B cell (primary cell): Measurements from ENCODE around the gene PTPN13. TPM values are rescaled to one million over a fixed set of nuclear protein-coding genes. Genes with fewer than 3 reads are reported as not detected.

Experiments
- ATAC-seq: fragments of 200-7000 bp; cut with Tn5 transposase; one replicate; pipeline ENCODE4 v1.10.0; 2021; ENCODE audit warnings: low read depth, mild to moderate bottlenecking, moderate number of reproducible peaks, moderate library complexity
- CTCF ChIA-PET: fragments of 350-600 bp; sonication (Branson Sonifier 250); formaldehyde crosslinking; loops from one replicate; lab custom pipeline; 2021; ENCODE audit warnings: antibody characterized with exemption, inconsistent platforms; lab: Charles Lee
- POLR2A ChIA-PET: fragments of 350-600 bp; sonication (Branson Sonifier 250); formaldehyde crosslinking; loops from one replicate; lab custom pipeline; 2021; ENCODE audit warnings: antibody characterized with exemption; lab: Charles Lee
- DNase-seq: peaks from one replicate; pipeline ENCODE4 v3.0.0; 2013
- H2AFZ ChIP-seq: 2 replicates; pipeline ENCODE4 v1.6.1; 2012; ENCODE audit warnings: mild to moderate bottlenecking, low read depth, low read length; ENCODE audit not compliant: insufficient read depth, poor library complexity, severe bottlenecking
- H3K27ac ChIP-seq, 2 donors: 1 replicate in 1 of 2; 2 replicates in 1 of 2; pipeline ENCODE4 v1.5.1; 2012 to 2013; ENCODE audit warnings: low read length in 2 of 2, mild to moderate bottlenecking in 2 of 2, moderate library complexity in 1 of 2
- H3K27me3 ChIP-seq, 4 experiments: fragments of 200-600 bp in 1 of 4; sonication (generic) in 1 of 4; replicated peaks in 1 of 4; 1 replicate in 2 of 4; 2 replicates in 2 of 4; pipeline versions ENCODE4 v1.6.1 to v1.7.0; 2013 to 2016; ENCODE audit warnings: low read length in 3 of 4, mild to moderate bottlenecking in 2 of 4, mixed read lengths in 1 of 4, moderate library complexity in 1 of 4; ENCODE audit not compliant: insufficient read depth in 4 of 4, control insufficient read depth in 3 of 4; ENCODE audit errors: control extremely low read depth in 1 of 4
- H3K36me3 ChIP-seq, 2 experiments: replicated peaks in 1 of 2; 1 replicate in 1 of 2; 2 replicates in 1 of 2; pipeline versions ENCODE4 v1.6.1 to v1.7.1; 2013; ENCODE audit warnings: low read length in 1 of 2; ENCODE audit not compliant: insufficient read depth in 2 of 2, control insufficient read depth in 1 of 2; ENCODE audit errors: control extremely low read depth in 1 of 2, extremely low read depth in 1 of 2
- H3K4me1 ChIP-seq, 2 donors: fragments of 200-600 bp in 1 of 2; sonication (generic) in 1 of 2; 1 replicate in 1 of 2; 2 replicates in 1 of 2; pipeline versions ENCODE4 v1.5.1 to v1.6.1; 2013 to 2017; ENCODE audit warnings: low read length in 2 of 2; ENCODE audit not compliant: control insufficient read depth in 2 of 2, insufficient read depth in 2 of 2
- H3K4me2 ChIP-seq: replicated peaks from 2 replicates; pipeline ENCODE3; 2012; ENCODE audit warnings: mild to moderate bottlenecking, low read depth, low read length; ENCODE audit not compliant: poor library complexity, severe bottlenecking
- H3K4me3 ChIP-seq, 5 experiments: fragments of 200-600 bp in 1 of 5; sonication (generic) in 1 of 5; 1 replicate in 3 of 5; 2 replicates in 2 of 5; pipeline versions ENCODE4 v1.5.1 to v1.7.0; 2011 to 2016; ENCODE audit warnings: low read length in 4 of 5, mild to moderate bottlenecking in 4 of 5, low read depth in 2 of 5, control low read depth in 1 of 5, moderate library complexity in 1 of 5; ENCODE audit not compliant: insufficient read depth in 1 of 5; ENCODE audit errors: control extremely low read depth in 1 of 5, extremely low read depth in 1 of 5
- H3K79me2 ChIP-seq: fragments of 200-600 bp; sonication (generic); one replicate; pipeline ENCODE4 v1.6.0; 2016; ENCODE audit warnings: low read length; ENCODE audit not compliant: control insufficient read depth, insufficient read depth
- H3K9ac ChIP-seq: fragments of 200-600 bp; sonication (generic); 2 replicates; pipeline ENCODE4 v1.6.1; 2017; ENCODE audit warnings: mild to moderate bottlenecking, low read length, moderate library complexity
- H3K9me3 ChIP-seq, 3 donors: one replicate each; pipeline versions ENCODE4 v1.6.1 to v1.7.1; 2013; ENCODE audit warnings: low read length in 2 of 3; ENCODE audit not compliant: control insufficient read depth in 2 of 3, insufficient read depth in 1 of 3; ENCODE audit errors: control extremely low read depth in 1 of 3
- H4K20me1 ChIP-seq: 2 replicates; pipeline ENCODE4 v1.6.0; 2012; ENCODE audit warnings: mild to moderate bottlenecking, low read length; ENCODE audit not compliant: insufficient read depth, control insufficient read depth, poor library complexity, severe bottlenecking
- H3K27ac Mint-ChIP-seq: one replicate; pipeline ENCODE4 v1.8.0; 2021; ENCODE audit warnings: mixed read lengths
- H3K27me3 Mint-ChIP-seq: one replicate; pipeline ENCODE4 v1.8.0; 2021; ENCODE audit warnings: mixed read lengths
- H3K4me1 Mint-ChIP-seq: one replicate; pipeline ENCODE4 v1.8.0; 2021; ENCODE audit warnings: mixed read lengths
- H3K4me3 Mint-ChIP-seq: one replicate; pipeline ENCODE4 v1.8.0; 2021; ENCODE audit warnings: mixed read lengths
- H3K9me3 Mint-ChIP-seq: one replicate; pipeline ENCODE4 v1.8.0; 2022; ENCODE audit warnings: mixed read lengths; ENCODE audit not compliant: insufficient read depth
- EZH2 ChIP-seq: IDR thresholded peaks from 2 replicates; pipeline ENCODE4 v1.6.1; 2012; ENCODE audit warnings: borderline replicate concordance, low read depth, mild to moderate bottlenecking, moderate library complexity, low read length; ENCODE audit not compliant: insufficient read depth, poor library complexity, severe bottlenecking
- WGBS: methylation state at CpG from one replicate; pipeline ENCODE4 v1.1.5; 2013; ENCODE audit warnings: missing lambda C conversion rate; ENCODE audit not compliant: insufficient coverage; 5-methylcytosine and 5-hydroxymethylcytosine counted together
- intact Hi-C: fragments of 100-400 bp; cut with micrococcal nuclease; formaldehyde crosslinking; loops from one replicate; pipeline ENCODE4 v1.10.0; 2022
- polyA plus RNA-seq: library from polyadenylated mRNA; depleted of rRNA; stranded (reverse); fragments of >200 nt; gene quantifications from 2 replicates; pipeline ENCODE4 v1.2.3, GENCODE V29; 2012
- total RNA-seq, 2 donors: library from RNA; stranded (reverse); fragments of 120-200 nt in 1 of 2; gene quantifications; 1 replicate in 1 of 2; 2 replicates in 1 of 2; pipeline versions ENCODE4 v1.2.3 to v1.2.4, GENCODE V29; 2013 to 2022
- TF ChIP-seq, protein P1 (sequence below): fragments of 200-600 bp; IDR thresholded peaks from one replicate; pipeline ENCODE4 v1.8.0; 2022; ENCODE audit warnings: antibody characterized with exemption, mild to moderate bottlenecking

The PTPN13 gene
- total and polyA plus RNA-seq, 2 donors (not counting 1 experiment from before 2014, with no cell fraction given): 0.91 TPM; not detected in 1

- Mint-ChIP-seq H3K9me3 (no peaks in the 10 kb centered on the region), H3K4me1 (no peaks in the 10 kb centered on the region), H3K27ac (no peak overlapping the region), H3K4me3 (no peak overlapping the region), H3K27me3 (no peaks in the 10 kb centered on the region)
- no peaks in the 10 kb centered on the region for H3K27me3 ChIP-seq
- H3K4me1 ChIP-seq: no peaks in the 10 kb centered on the region
- ATAC-seq (no peak), DNase-seq (no peak)
- no peak overlapping the region for H3K9ac ChIP-seq
- intact Hi-C loops: no loop called here
- no peaks in the 10 kb centered on the region for H3K9me3 ChIP-seq
- 93% methylated on average over 4 of the region's 4 CpGs for WGBS
- no peaks in the 10 kb centered on the region for H3K79me2 ChIP-seq
- CTCF ChIA-PET: no interaction called here
- H2AFZ ChIP-seq: no peak overlapping the region
- H4K20me1 ChIP-seq: no peaks in the 10 kb centered on the region
- H3K27ac ChIP-seq: no peak overlapping the region
- no peak overlapping the region for H3K4me3 ChIP-seq
- H3K36me3 ChIP-seq: no peaks in the 10 kb centered on the region
- no peak overlapping the region for H3K4me2 ChIP-seq
- TF ChIP-seq, protein P1, sequence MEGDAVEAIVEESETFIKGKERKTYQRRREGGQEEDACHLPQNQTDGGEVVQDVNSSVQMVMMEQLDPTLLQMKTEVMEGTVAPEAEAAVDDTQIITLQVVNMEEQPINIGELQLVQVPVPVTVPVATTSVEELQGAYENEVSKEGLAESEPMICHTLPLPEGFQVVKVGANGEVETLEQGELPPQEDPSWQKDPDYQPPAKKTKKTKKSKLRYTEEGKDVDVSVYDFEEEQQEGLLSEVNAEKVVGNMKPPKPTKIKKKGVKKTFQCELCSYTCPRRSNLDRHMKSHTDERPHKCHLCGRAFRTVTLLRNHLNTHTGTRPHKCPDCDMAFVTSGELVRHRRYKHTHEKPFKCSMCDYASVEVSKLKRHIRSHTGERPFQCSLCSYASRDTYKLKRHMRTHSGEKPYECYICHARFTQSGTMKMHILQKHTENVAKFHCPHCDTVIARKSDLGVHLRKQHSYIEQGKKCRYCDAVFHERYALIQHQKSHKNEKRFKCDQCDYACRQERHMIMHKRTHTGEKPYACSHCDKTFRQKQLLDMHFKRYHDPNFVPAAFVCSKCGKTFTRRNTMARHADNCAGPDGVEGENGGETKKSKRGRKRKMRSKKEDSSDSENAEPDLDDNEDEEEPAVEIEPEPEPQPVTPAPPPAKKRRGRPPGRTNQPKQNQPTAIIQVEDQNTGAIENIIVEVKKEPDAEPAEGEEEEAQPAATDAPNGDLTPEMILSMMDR: no peak
- no peak for TF ChIP-seq EZH2
- POLR2A ChIA-PET: no interaction called here
Observed at GRCh38 chr4:86778175-86778574, 184.1 kb downstream of the PTPN13 start.

- Histone ChIP-seq H4K20me1 (no peaks in the 10 kb centered on the region), H3K9ac (no peak overlapping the region), H2AFZ (no peak overlapping the region), H3K36me3 (no peaks in the 10 kb centered on the region), H3K4me1 (no peaks in the 10 kb centered on the region), H3K4me3 (no peak overlapping the region), H3K79me2 (no peaks in the 10 kb centered on the region), H3K9me3 (peaks cover 0 to 6% (median 0%) of the 10 kb centered on the region in 3 donors), H3K4me2 (no peak overlapping the region), H3K27me3 (peaks cover 0 to 2% (median 0%) of the 10 kb centered on the region in 4 experiments), H3K27ac (no peak overlapping the region)
- POLR2A ChIA-PET: no interaction called here
- Mint-ChIP-seq H3K27me3 (peaks cover 5% of the 10 kb centered on the region), H3K27ac (no peak overlapping the region), H3K4me3 (no peak overlapping the region), H3K4me1 (no peaks in the 10 kb centered on the region), H3K9me3 (no peaks in the 10 kb centered on the region)
- no peak for TF ChIP-seq EZH2
- TF ChIP-seq, protein P1: no peak
- DNase-seq: no peak
- intact Hi-C loops: no loop called here
- CTCF ChIA-PET: no interaction called here
- 86% methylated on average over 2 of the region's 2 CpGs for WGBS
- no peak for ATAC-seq
Observed at GRCh38 chr4:86788826-86789225, 194.7 kb downstream of the PTPN13 start.
